Smooth muscle cell (in vitro differentiated cells): ENCODE results near the gene HOXD11. TPM values are rescaled to one million over a fixed set of nuclear protein-coding genes. Genes with fewer than 3 reads are reported as not detected.

Source experiments
- DNase-seq: peaks from one replicate; lab custom pipeline; 2025; ENCODE audit not compliant: unreplicated experiment; lab: John Stamatoyannopoulos, UW
- H2AFZ ChIP-seq: fragments of 200-600 bp; sonication (generic); 2 replicates; pipeline ENCODE4 v1.6.0; 2016; ENCODE audit warnings: antibody characterized with exemption, low read depth, mild to moderate bottlenecking
- H3F3A ChIP-seq: fragments of 200-600 bp; sonication (generic); 2 replicates; pipeline ENCODE4 v1.6.0; 2017; ENCODE audit warnings: antibody characterized with exemption, low read depth
- H3K27ac ChIP-seq: fragments of 200-600 bp; sonication (generic); 2 replicates; pipeline ENCODE4 v1.5.1; 2016; ENCODE audit warnings: low read depth, mild to moderate bottlenecking
- H3K27me3 ChIP-seq: fragments of 200-600 bp; sonication (generic); 2 replicates; pipeline ENCODE4 v1.6.1; 2016; ENCODE audit warnings: low read depth, mild to moderate bottlenecking
- H3K36me3 ChIP-seq: fragments of 200-600 bp; sonication (generic); 2 replicates; pipeline ENCODE4 v1.5.1; 2016; ENCODE audit warnings: low read depth
- H3K4me1 ChIP-seq: fragments of 200-600 bp; sonication (generic); 2 replicates; pipeline ENCODE4 v1.5.1; 2016; ENCODE audit warnings: low read depth
- H3K4me2 ChIP-seq: fragments of 200-600 bp; sonication (generic); 2 replicates; pipeline ENCODE4 v1.6.0; 2016; ENCODE audit warnings: mild to moderate bottlenecking
- H3K4me3 ChIP-seq: fragments of 200-600 bp; sonication (generic); 2 replicates; pipeline ENCODE4 v1.5.1; 2016; ENCODE audit warnings: mild to moderate bottlenecking
- H3K79me2 ChIP-seq: fragments of 200-600 bp; sonication (generic); 2 replicates; pipeline ENCODE4 v1.6.0; 2016; ENCODE audit warnings: low read depth, mild to moderate bottlenecking
- H3K9ac ChIP-seq: fragments of 200-600 bp; sonication (generic); 2 replicates; pipeline ENCODE4 v1.6.0; 2016; ENCODE audit warnings: low read depth
- H3K9me3 ChIP-seq: fragments of 200-600 bp; sonication (generic); replicated peaks from 2 replicates; pipeline ENCODE4 v1.5.1; 2016; ENCODE audit warnings: low read depth
- H4K20me1 ChIP-seq: fragments of 200-600 bp; sonication (generic); 2 replicates; pipeline ENCODE4 v1.6.0; 2016; ENCODE audit warnings: low read depth
- CTCF ChIP-seq: fragments of 200-600 bp; sonication (generic); IDR thresholded peaks from 2 replicates; pipeline ENCODE4 v1.5.1; 2017; ENCODE audit warnings: borderline replicate concordance, mild to moderate bottlenecking, antibody characterized with exemption; ENCODE audit not compliant: insufficient read depth, poor library complexity, severe bottlenecking
- WGBS: methylation state at CpG from one replicate; pipeline ENCODE4 v1.1.7; 2016; ENCODE audit warnings: low lambda C conversion rate; 5-methylcytosine and 5-hydroxymethylcytosine counted together
- polyA plus RNA-seq: library from polyadenylated mRNA; unstranded; fragments of >200 nt; fragmentation: Nextera tagmentation; extraction: Ambion mirVana; gene quantifications from 2 replicates; pipeline ENCODE4 v1.2.1, GENCODE V29; 2016
- total RNA-seq: library from RNA; depleted of rRNA; stranded (reverse); fragments of >200 nt; gene quantifications from 2 replicates; pipeline ENCODE4 v1.2.3, GENCODE V29; 2014

Gene HOXD11
- total and polyA plus RNA-seq, 2 experiments from 2014 or later = 4.4 to 7.9 TPM

- H3K27ac ChIP-seq = no peak overlapping the region
- no peak overlapping the region for H3K9ac ChIP-seq
- H4K20me1 ChIP-seq = no peaks in the 10 kb centered on the region
- H2AFZ ChIP-seq = peak overlapping the region; percentile 80
- TF ChIP-seq CTCF = no peak
- no peaks in the 10 kb centered on the region for H3K9me3 ChIP-seq
- peak overlapping the region; percentile 61 for H3K4me3 ChIP-seq
- peak overlapping the region; percentile 84 for H3K4me2 ChIP-seq
- H3K79me2 ChIP-seq = no peaks in the 10 kb centered on the region
- DNase-seq = no peak
- H3K27me3 ChIP-seq = peaks cover 95% of the 10 kb centered on the region
- H3K4me1 ChIP-seq = no peaks in the 10 kb centered on the region
- no peaks in the 10 kb centered on the region for H3K36me3 ChIP-seq
- 56% methylated on average over 40 of the region's 41 CpGs for WGBS
- no peaks in the 10 kb centered on the region for H3F3A ChIP-seq
These were observed 32.8 kb downstream of the HOXD11 start for GRCh38 chr2:176139661-176140512.

- Histone ChIP-seq H3K4me3 (peak overlapping the region; percentile 61), H3K27ac (no peak overlapping the region), H3K27me3 (peaks cover 95% of the 10 kb centered on the region), H3F3A (no peaks in the 10 kb centered on the region), H3K79me2 (no peaks in the 10 kb centered on the region), H2AFZ (peak overlapping the region; percentile 80), H4K20me1 (no peaks in the 10 kb centered on the region), H3K36me3 (no peaks in the 10 kb centered on the region), H3K4me1 (no peaks in the 10 kb centered on the region), H3K9ac (no peak overlapping the region), H3K9me3 (no peaks in the 10 kb centered on the region), H3K4me2 (peak overlapping the region; percentile 84)
- DNase-seq = peak; percentile 65
- TF ChIP-seq CTCF = peak; percentile 95
- 7% methylated on average over 41 of the region's 48 CpGs for WGBS
These were observed 33.6 kb downstream of the HOXD11 start for GRCh38 chr2:176140513-176141317.

GRCh38 chr2:176142281-176142680 is 35.2 kb downstream of the HOXD11 start:
- 82% methylated on average over 2 of the region's 2 CpGs for WGBS
- H3K4me2 ChIP-seq = no peak overlapping the region
- no peaks in the 10 kb centered on the region for H3K9me3 ChIP-seq
- peaks cover 95% of the 10 kb centered on the region for H3K27me3 ChIP-seq
- H3K9ac ChIP-seq = no peak overlapping the region
- no peaks in the 10 kb centered on the region for H3K36me3 ChIP-seq
- H2AFZ ChIP-seq = no peak overlapping the region
- no peak overlapping the region for H3K4me3 ChIP-seq
- H3K79me2 ChIP-seq = no peaks in the 10 kb centered on the region
- no peaks in the 10 kb centered on the region for H3F3A ChIP-seq
- H3K4me1 ChIP-seq = no peaks in the 10 kb centered on the region
- H3K27ac ChIP-seq = no peak overlapping the region
- TF ChIP-seq CTCF = no peak
- H4K20me1 ChIP-seq = no peaks in the 10 kb centered on the region
- no peak for DNase-seq
